ENCODE measurements around the gene C16orf78.

Gene C16orf78

DNA sequence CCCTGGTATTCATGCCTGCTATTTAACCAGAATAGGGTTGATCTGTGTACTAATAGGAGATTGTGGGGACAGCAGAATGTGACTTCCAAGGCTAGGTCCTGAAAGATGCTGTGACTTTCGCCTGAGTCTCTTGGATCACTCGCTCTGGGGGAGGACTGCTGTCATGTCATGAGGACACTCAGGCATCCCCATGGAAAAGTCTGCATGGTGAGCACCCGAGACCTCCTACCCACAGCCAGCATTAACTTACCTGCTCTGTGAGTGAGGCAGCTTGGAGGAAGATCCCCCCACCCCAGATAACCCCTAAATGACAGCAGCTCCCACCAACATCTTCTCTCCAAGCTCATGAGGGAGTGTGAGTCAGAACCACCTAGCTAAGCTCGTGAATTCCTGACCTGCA lies 30.3 kb upstream of the C16orf78 start:
- H3K4me1 ChIP-seq (ENCODE audit: insufficient read depth, poor library complexity, severe bottlenecking), result no peaks in the 10 kb centered on the region
- no peaks in the 10 kb centered on the region for H3K9me3 ChIP-seq (ENCODE audit: severe bottlenecking)
- no peak for DNase-seq (ENCODE audit: low spot score)

GRCh38 chr16:49344401-49344800 lies 29.2 kb upstream of the C16orf78 start:
- H3K9me3 ChIP-seq (ENCODE audit: severe bottlenecking), result no peaks in the 10 kb centered on the region
- ATAC-seq (ENCODE audit: low read depth), result no peak
- no peak overlapping the region for H3K4me3 ChIP-seq (ENCODE audit: severe bottlenecking)
- H3K27me3 ChIP-seq (ENCODE audit: insufficient read depth, poor library complexity, severe bottlenecking), result no peaks in the 10 kb centered on the region
- no peak overlapping the region for H3K27ac ChIP-seq (ENCODE audit: poor library complexity, severe bottlenecking)
- no peaks in the 10 kb centered on the region for H3K4me1 ChIP-seq (ENCODE audit: insufficient read depth, poor library complexity, severe bottlenecking)
- no peak for DNase-seq (ENCODE audit: low spot score)
- TF ChIP-seq, protein P1, sequence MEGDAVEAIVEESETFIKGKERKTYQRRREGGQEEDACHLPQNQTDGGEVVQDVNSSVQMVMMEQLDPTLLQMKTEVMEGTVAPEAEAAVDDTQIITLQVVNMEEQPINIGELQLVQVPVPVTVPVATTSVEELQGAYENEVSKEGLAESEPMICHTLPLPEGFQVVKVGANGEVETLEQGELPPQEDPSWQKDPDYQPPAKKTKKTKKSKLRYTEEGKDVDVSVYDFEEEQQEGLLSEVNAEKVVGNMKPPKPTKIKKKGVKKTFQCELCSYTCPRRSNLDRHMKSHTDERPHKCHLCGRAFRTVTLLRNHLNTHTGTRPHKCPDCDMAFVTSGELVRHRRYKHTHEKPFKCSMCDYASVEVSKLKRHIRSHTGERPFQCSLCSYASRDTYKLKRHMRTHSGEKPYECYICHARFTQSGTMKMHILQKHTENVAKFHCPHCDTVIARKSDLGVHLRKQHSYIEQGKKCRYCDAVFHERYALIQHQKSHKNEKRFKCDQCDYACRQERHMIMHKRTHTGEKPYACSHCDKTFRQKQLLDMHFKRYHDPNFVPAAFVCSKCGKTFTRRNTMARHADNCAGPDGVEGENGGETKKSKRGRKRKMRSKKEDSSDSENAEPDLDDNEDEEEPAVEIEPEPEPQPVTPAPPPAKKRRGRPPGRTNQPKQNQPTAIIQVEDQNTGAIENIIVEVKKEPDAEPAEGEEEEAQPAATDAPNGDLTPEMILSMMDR (IDR thresholded peaks at IDR 0.05; ENCODE audit: poor library complexity, severe bottlenecking), result no peak
- H3K36me3 ChIP-seq (ENCODE audit: low read depth), result no peaks in the 10 kb centered on the region

More for the DNA sequence above, 30.3 kb upstream of the C16orf78 start:
- Histone ChIP-seq H3K27me3 (ENCODE audit: insufficient read depth, poor library complexity, severe bottlenecking) (no peaks in the 10 kb centered on the region), H3K27ac (ENCODE audit: poor library complexity, severe bottlenecking) (no peak overlapping the region), H3K4me3 (ENCODE audit: severe bottlenecking) (no peak overlapping the region), H3K36me3 (ENCODE audit: low read depth) (no peaks in the 10 kb centered on the region)
- TF ChIP-seq, protein P1 (IDR thresholded peaks at IDR 0.05; ENCODE audit: poor library complexity, severe bottlenecking), result no peak
- ATAC-seq (ENCODE audit: low read depth), result no peak

- TF ChIP-seq, protein P1 (IDR thresholded peaks at IDR 0.05; ENCODE audit: poor library complexity, severe bottlenecking), result no peak
- no peak overlapping the region for H3K4me3 ChIP-seq (ENCODE audit: severe bottlenecking)
- no peak overlapping the region for H3K27ac ChIP-seq (ENCODE audit: poor library complexity, severe bottlenecking)
- no peaks in the 10 kb centered on the region for H3K27me3 ChIP-seq (ENCODE audit: insufficient read depth, poor library complexity, severe bottlenecking)
- no peak for ATAC-seq (ENCODE audit: low read depth)
- no peaks in the 10 kb centered on the region for H3K4me1 ChIP-seq (ENCODE audit: insufficient read depth, poor library complexity, severe bottlenecking)
- H3K36me3 ChIP-seq (ENCODE audit: low read depth), result no peaks in the 10 kb centered on the region
- DNase-seq (ENCODE audit: low spot score), result no peak
- no peaks in the 10 kb centered on the region for H3K9me3 ChIP-seq (ENCODE audit: severe bottlenecking)
These were observed 27.8 kb upstream of the C16orf78 start for GRCh38 chr16:49345829-49346228.

DNA sequence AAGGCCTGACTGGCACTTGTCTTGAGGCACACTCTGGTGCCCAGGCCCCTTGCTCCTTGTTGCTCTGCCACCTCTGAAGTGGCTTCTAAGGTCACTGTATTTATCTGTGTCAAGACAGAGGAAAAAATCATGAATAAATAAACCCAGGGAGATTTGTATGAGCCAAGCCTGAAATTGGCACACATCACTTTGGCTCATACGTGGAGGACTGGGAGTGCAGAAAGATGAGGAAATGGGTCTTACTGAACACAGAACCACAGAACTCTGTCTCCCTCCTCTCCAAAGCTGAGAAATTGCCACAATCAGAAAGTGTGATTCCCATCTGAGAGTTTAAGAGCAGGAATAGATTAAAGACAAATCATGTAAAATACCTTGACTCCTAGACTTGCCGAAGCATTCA lies 27.1 kb upstream of the C16orf78 start:
- TF ChIP-seq, protein P1 (IDR thresholded peaks at IDR 0.05; ENCODE audit: poor library complexity, severe bottlenecking), result no peak
- no peak overlapping the region for H3K27ac ChIP-seq (ENCODE audit: poor library complexity, severe bottlenecking)
- no peaks in the 10 kb centered on the region for H3K4me1 ChIP-seq (ENCODE audit: insufficient read depth, poor library complexity, severe bottlenecking)
- DNase-seq (ENCODE audit: low spot score) (no peak), ATAC-seq (ENCODE audit: low read depth) (no peak)
- no peak overlapping the region for H3K4me3 ChIP-seq (ENCODE audit: severe bottlenecking)
- H3K36me3 ChIP-seq (ENCODE audit: low read depth), result no peaks in the 10 kb centered on the region
- no peaks in the 10 kb centered on the region for H3K27me3 ChIP-seq (ENCODE audit: insufficient read depth, poor library complexity, severe bottlenecking)
- H3K9me3 ChIP-seq (ENCODE audit: severe bottlenecking), result no peaks in the 10 kb centered on the region

GRCh38 chr16:49347476-49347875 lies 26.1 kb upstream of the C16orf78 start:
- Histone ChIP-seq H3K4me1 (ENCODE audit: insufficient read depth, poor library complexity, severe bottlenecking) (no peaks in the 10 kb centered on the region), H3K9me3 (ENCODE audit: severe bottlenecking) (no peaks in the 10 kb centered on the region), H3K4me3 (ENCODE audit: severe bottlenecking) (no peak overlapping the region), H3K36me3 (ENCODE audit: low read depth) (no peaks in the 10 kb centered on the region), H3K27me3 (ENCODE audit: insufficient read depth, poor library complexity, severe bottlenecking) (no peaks in the 10 kb centered on the region), H3K27ac (ENCODE audit: poor library complexity, severe bottlenecking) (no peak overlapping the region)
- ATAC-seq (ENCODE audit: low read depth), result no peak
- DNase-seq (ENCODE audit: low spot score), result no peak
- TF ChIP-seq, protein P1 (IDR thresholded peaks at IDR 0.05; ENCODE audit: poor library complexity, severe bottlenecking), result no peak
